Neural cell (in vitro differentiated cells): ENCODE data around the gene HECW1. TPM values are rescaled to one million over a fixed set of nuclear protein-coding genes. Genes with fewer than 3 reads are reported as not detected.

Source experiments
- H2AFZ ChIP-seq: fragments of 200-600, 300-800 bp; sonication (generic), shearing (Covaris generic); 2 replicates; pipeline ENCODE4 v1.6.0; 2014; ENCODE audit warnings: low read depth, mild to moderate bottlenecking, antibody characterized with exemption, low read length, moderate library complexity
- H3F3A ChIP-seq: fragments of 200-600 bp; shearing (Covaris generic); 2 replicates; pipeline ENCODE4 v1.6.1; 2016; ENCODE audit warnings: mild to moderate bottlenecking, moderate library complexity, mixed read lengths, antibody characterized with exemption, low read length; ENCODE audit not compliant: insufficient read depth, poor library complexity, severe bottlenecking
- H3K27ac ChIP-seq: fragments of 200-600, 300-800 bp; sonication (generic), shearing (Covaris generic); 2 replicates; pipeline ENCODE4 v1.5.1; 2014; ENCODE audit warnings: mild to moderate bottlenecking, low read length, moderate library complexity
- H3K27me3 ChIP-seq: fragments of 300-800, 200-600 bp; sonication (generic), shearing (Covaris generic); 2 replicates; pipeline ENCODE4 v1.6.0; 2014; ENCODE audit warnings: mild to moderate bottlenecking, low read depth, low read length, moderate library complexity; ENCODE audit not compliant: insufficient read depth
- H3K36me3 ChIP-seq: fragments of 300-800, 200-600 bp; sonication (generic), shearing (Covaris generic); 2 replicates; pipeline ENCODE4 v1.5.1; 2014; ENCODE audit warnings: mild to moderate bottlenecking, antibody characterized with exemption, low read length, moderate library complexity; ENCODE audit not compliant: insufficient read depth
- H3K4me2 ChIP-seq: fragments of 300-800, 200-600 bp; sonication (generic), shearing (Covaris generic); 2 replicates; pipeline ENCODE4 v1.6.0; 2014; ENCODE audit warnings: mild to moderate bottlenecking, low read length
- H3K4me3 ChIP-seq: fragments of 300-800, 200-600 bp; sonication (generic), shearing (Covaris generic); 2 replicates; pipeline ENCODE4 v1.5.1; 2014; ENCODE audit warnings: mild to moderate bottlenecking, low read length, moderate library complexity
- H3K79me2 ChIP-seq: fragments of 200-600 bp; shearing (Covaris generic); replicated peaks from 2 replicates; pipeline ENCODE4 v1.6.0; 2014; ENCODE audit warnings: mild to moderate bottlenecking, low read length, moderate library complexity; ENCODE audit not compliant: insufficient read depth
- H3K9ac ChIP-seq: fragments of 300-800, 200-600 bp; sonication (generic), shearing (Covaris generic); 2 replicates; pipeline ENCODE4 v1.6.1; 2016; ENCODE audit warnings: mild to moderate bottlenecking, low read length, mixed read lengths
- H3K9me2 ChIP-seq: fragments of 200-600 bp; shearing (Covaris generic); 2 replicates; pipeline ENCODE4 v1.6.1; 2016; ENCODE audit warnings: mild to moderate bottlenecking, low read length, mixed read lengths; ENCODE audit not compliant: insufficient read depth
- H3K9me3 ChIP-seq: fragments of 200-600, 300-800 bp; sonication (generic), shearing (Covaris generic); 2 replicates; pipeline ENCODE4 v1.6.1; 2016; ENCODE audit warnings: mild to moderate bottlenecking, mixed run types, low read length, moderate library complexity, mixed read lengths
- H4K20me1 ChIP-seq: fragments of 200-600 bp; shearing (Covaris generic); 2 replicates; pipeline ENCODE4 v1.6.1; 2016; ENCODE audit warnings: mild to moderate bottlenecking, mixed run types; ENCODE audit not compliant: insufficient read depth
- EP300 ChIP-seq: fragments of 450-650 bp; conservative IDR thresholded peaks from 2 replicates; pipeline ENCODE4 v1.6.1; 2014; ENCODE audit warnings: antibody characterized with exemption, mild to moderate bottlenecking, moderate library complexity; ENCODE audit not compliant: poor library complexity, severe bottlenecking
- EZH2 ChIP-seq: fragments of 200-600, 300-800 bp; shearing (Covaris generic), sonication (generic); IDR thresholded peaks from 2 replicates; pipeline ENCODE4 v1.6.1; 2014; ENCODE audit warnings: antibody characterized with exemption, low read length, borderline replicate concordance, mild to moderate bottlenecking; ENCODE audit not compliant: insufficient read depth, poor library complexity, severe bottlenecking
- MXI1 ChIP-seq: fragments of 450-650 bp; conservative IDR thresholded peaks from 2 replicates; pipeline ENCODE4 v1.6.1; 2014; ENCODE audit warnings: antibody characterized with exemption, mild to moderate bottlenecking; ENCODE audit not compliant: poor library complexity, severe bottlenecking
- POLR2AphosphoS5 ChIP-seq: IDR thresholded peaks from 2 replicates; pipeline ENCODE4 v1.6.1; 2012
- RAD21 ChIP-seq: fragments of 450-650 bp; conservative IDR thresholded peaks from 2 replicates; pipeline ENCODE4 v1.6.1; 2014; ENCODE audit warnings: antibody characterized with exemption, mild to moderate bottlenecking, moderate library complexity
- SMC3 ChIP-seq: fragments of 450-650 bp; conservative IDR thresholded peaks from 2 replicates; pipeline ENCODE4 v1.6.1; 2014; ENCODE audit warnings: antibody characterized with exemption, mild to moderate bottlenecking, moderate library complexity; ENCODE audit not compliant: poor library complexity
- TAF1 ChIP-seq: IDR thresholded peaks from 2 replicates; pipeline ENCODE4 v1.6.1; 2012; ENCODE audit warnings: low read depth
- polyA plus RNA-seq: library from polyadenylated mRNA; depleted of rRNA; stranded (reverse); fragments of >200 nt; gene quantifications from 2 replicates; pipeline ENCODE4 v1.2.3, GENCODE V29; 2014
- TF ChIP-seq, protein P1 (sequence below): fragments of 450-650 bp; IDR thresholded peaks from 2 replicates; pipeline ENCODE4 v1.5.1; 2014; ENCODE audit warnings: antibody characterized with exemption, mild to moderate bottlenecking, moderate library complexity; ENCODE audit not compliant: poor library complexity, severe bottlenecking
- TF ChIP-seq, protein P2 (sequence below): IDR thresholded peaks from 2 replicates; pipeline ENCODE4 v1.6.1; 2012; ENCODE audit warnings: borderline replicate concordance

Gene HECW1
- polyA plus RNA-seq, 1 donor from 2014 or later = 13.8 TPM

DNA sequence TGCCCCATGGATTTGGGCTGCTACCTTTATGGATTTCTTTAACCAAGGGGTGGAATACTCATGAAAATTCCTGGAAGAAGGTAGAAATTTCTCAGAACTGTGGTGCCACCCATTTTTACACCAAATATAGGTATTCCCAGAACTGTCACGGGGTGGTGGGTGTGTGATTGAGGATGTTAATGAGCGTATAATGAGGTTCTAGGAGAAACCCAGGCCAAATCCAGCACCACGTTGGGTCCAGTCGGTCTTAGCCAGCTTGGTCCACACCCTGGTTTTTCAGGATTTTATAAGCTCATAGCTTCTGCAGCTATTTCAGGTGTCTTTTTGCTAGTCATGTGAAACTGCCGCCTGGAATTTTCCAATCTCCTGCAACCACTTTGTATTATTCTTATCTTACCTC, 83.3 kb downstream of the HECW1 start:
- no peaks in the 10 kb centered on the region for H3K27me3 ChIP-seq
- no peaks in the 10 kb centered on the region for H3K9me2 ChIP-seq
- H3K36me3 ChIP-seq = no peaks in the 10 kb centered on the region
- H2AFZ ChIP-seq = no peak overlapping the region
- TF ChIP-seq EP300 (no peak), POLR2AphosphoS5 (no peak), EZH2 (no peak), TAF1 (no peak), MXI1 (no peak), SMC3 (no peak), RAD21 (no peak)
- TF ChIP-seq, protein P1, sequence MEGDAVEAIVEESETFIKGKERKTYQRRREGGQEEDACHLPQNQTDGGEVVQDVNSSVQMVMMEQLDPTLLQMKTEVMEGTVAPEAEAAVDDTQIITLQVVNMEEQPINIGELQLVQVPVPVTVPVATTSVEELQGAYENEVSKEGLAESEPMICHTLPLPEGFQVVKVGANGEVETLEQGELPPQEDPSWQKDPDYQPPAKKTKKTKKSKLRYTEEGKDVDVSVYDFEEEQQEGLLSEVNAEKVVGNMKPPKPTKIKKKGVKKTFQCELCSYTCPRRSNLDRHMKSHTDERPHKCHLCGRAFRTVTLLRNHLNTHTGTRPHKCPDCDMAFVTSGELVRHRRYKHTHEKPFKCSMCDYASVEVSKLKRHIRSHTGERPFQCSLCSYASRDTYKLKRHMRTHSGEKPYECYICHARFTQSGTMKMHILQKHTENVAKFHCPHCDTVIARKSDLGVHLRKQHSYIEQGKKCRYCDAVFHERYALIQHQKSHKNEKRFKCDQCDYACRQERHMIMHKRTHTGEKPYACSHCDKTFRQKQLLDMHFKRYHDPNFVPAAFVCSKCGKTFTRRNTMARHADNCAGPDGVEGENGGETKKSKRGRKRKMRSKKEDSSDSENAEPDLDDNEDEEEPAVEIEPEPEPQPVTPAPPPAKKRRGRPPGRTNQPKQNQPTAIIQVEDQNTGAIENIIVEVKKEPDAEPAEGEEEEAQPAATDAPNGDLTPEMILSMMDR = no peak
- TF ChIP-seq, protein P2, sequence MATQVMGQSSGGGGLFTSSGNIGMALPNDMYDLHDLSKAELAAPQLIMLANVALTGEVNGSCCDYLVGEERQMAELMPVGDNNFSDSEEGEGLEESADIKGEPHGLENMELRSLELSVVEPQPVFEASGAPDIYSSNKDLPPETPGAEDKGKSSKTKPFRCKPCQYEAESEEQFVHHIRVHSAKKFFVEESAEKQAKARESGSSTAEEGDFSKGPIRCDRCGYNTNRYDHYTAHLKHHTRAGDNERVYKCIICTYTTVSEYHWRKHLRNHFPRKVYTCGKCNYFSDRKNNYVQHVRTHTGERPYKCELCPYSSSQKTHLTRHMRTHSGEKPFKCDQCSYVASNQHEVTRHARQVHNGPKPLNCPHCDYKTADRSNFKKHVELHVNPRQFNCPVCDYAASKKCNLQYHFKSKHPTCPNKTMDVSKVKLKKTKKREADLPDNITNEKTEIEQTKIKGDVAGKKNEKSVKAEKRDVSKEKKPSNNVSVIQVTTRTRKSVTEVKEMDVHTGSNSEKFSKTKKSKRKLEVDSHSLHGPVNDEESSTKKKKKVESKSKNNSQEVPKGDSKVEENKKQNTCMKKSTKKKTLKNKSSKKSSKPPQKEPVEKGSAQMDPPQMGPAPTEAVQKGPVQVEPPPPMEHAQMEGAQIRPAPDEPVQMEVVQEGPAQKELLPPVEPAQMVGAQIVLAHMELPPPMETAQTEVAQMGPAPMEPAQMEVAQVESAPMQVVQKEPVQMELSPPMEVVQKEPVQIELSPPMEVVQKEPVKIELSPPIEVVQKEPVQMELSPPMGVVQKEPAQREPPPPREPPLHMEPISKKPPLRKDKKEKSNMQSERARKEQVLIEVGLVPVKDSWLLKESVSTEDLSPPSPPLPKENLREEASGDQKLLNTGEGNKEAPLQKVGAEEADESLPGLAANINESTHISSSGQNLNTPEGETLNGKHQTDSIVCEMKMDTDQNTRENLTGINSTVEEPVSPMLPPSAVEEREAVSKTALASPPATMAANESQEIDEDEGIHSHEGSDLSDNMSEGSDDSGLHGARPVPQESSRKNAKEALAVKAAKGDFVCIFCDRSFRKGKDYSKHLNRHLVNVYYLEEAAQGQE = no peak
- no peaks in the 10 kb centered on the region for H3F3A ChIP-seq
- H3K9ac ChIP-seq = no peak overlapping the region
- no peak overlapping the region for H3K4me3 ChIP-seq
- H3K4me2 ChIP-seq = no peak overlapping the region
- no peaks in the 10 kb centered on the region for H4K20me1 ChIP-seq
- H3K9me3 ChIP-seq = no peaks in the 10 kb centered on the region
- no peaks in the 10 kb centered on the region for H3K79me2 ChIP-seq
- H3K27ac ChIP-seq = no peak overlapping the region

DNA sequence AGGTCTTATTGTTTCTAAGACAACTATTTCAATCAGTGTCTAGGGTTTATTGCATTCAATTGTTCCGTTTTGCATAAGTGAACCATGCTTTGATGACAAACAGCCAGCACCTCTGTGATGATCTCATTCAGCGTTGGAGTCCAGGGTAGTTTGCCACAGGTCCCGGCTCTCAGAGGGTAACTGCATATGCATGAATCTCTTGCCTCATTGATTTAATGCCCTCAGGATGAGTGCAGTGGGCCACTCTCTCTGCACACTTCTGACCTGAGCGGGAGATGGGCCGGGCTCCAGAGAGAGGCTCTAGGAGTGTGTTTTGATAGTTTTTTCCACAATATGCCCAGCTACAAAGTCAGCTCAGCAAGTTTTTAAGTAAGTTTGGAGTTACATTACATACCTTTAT, 83.9 kb downstream of the HECW1 start:
- Histone ChIP-seq H3K27me3 (no peaks in the 10 kb centered on the region), H3K4me3 (no peak overlapping the region), H3K79me2 (no peaks in the 10 kb centered on the region), H3K9me2 (no peaks in the 10 kb centered on the region), H2AFZ (no peak overlapping the region), H3K9ac (no peak overlapping the region), H4K20me1 (no peaks in the 10 kb centered on the region), H3F3A (no peaks in the 10 kb centered on the region), H3K27ac (no peak overlapping the region), H3K9me3 (no peaks in the 10 kb centered on the region), H3K36me3 (no peaks in the 10 kb centered on the region), H3K4me2 (no peak overlapping the region)
- TF ChIP-seq SMC3 (no peak), TAF1 (no peak), EZH2 (no peak), EP300 (no peak), RAD21 (no peak), POLR2AphosphoS5 (no peak), MXI1 (no peak)
- TF ChIP-seq, protein P1 = no peak
- TF ChIP-seq, protein P2 = no peak
